ENCODE measurements around the gene TAAR1. TPM values are rescaled to one million over a fixed set of nuclear protein-coding genes. Genes with fewer than 3 reads are reported as not detected.
"Not testable (repeated sequence)": the region's sequence is repeated elsewhere in the genome, so short reads cannot be mapped to it uniquely, and the experiment has no call there.

TAAR1 gene, protein sequence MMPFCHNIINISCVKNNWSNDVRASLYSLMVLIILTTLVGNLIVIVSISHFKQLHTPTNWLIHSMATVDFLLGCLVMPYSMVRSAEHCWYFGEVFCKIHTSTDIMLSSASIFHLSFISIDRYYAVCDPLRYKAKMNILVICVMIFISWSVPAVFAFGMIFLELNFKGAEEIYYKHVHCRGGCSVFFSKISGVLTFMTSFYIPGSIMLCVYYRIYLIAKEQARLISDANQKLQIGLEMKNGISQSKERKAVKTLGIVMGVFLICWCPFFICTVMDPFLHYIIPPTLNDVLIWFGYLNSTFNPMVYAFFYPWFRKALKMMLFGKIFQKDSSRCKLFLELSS
- not detected for total RNA-seq
- polyA plus RNA-seq (2013, experiment 1 of 2): not detected
- polyA plus RNA-seq (2013, experiment 2 of 2): not detected
- 0 to 0.10 (median 0) reads per million in 172 experiments for total RNA-seq

DNA sequence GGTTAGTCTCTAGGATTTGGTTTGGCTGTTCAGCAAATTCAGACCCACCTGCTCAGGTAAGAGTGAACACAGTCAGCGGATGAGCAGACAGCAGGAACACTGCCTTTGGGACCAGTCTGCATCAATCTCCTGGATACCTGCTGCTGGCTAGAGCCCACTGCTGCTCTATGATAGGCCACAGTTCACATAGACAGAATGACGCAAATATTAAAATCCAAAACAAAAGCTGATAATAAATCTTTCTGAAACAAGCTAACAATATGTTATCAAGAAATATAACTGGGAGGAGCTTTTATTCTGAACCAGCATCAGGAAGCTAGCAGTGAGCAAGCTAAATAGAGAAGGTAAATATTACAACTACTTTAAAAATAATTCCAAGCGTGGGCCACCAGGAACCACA lies at the start of gene TAAR1:
TAAR1 (minus strand) TSS at position 101 of the 400 bp plus-strand sequence. CDS start 13,179 bp downstream, outside the sequence.
- ChIA-PET POLR2A (no interaction called here), CTCF (interaction anchor here (0.6 kb wide), 1 partner anchor 507 kb away, joined by 3 read pairs; no protein-coding TSS in a partner anchor)
- Mint-ChIP-seq H3K4me1 (ENCODE audit: low read depth) (no peaks in the 10 kb centered on the region), H3K36me3 (ENCODE audit: low read depth) (no peaks in the 10 kb centered on the region), H3K27ac (no peak within 1 kb of the TSS), H3K4me3 (no peak within 1 kb of the TSS), H3K9me3 (no peaks in the 10 kb centered on the region), H3K27me3 (no peaks in the 10 kb centered on the region)
- H3K36me3 ChIP-seq (ENCODE audit: insufficient read depth, low read length): no peaks in the 10 kb centered on the region
- TF ChIP-seq, protein P1, sequence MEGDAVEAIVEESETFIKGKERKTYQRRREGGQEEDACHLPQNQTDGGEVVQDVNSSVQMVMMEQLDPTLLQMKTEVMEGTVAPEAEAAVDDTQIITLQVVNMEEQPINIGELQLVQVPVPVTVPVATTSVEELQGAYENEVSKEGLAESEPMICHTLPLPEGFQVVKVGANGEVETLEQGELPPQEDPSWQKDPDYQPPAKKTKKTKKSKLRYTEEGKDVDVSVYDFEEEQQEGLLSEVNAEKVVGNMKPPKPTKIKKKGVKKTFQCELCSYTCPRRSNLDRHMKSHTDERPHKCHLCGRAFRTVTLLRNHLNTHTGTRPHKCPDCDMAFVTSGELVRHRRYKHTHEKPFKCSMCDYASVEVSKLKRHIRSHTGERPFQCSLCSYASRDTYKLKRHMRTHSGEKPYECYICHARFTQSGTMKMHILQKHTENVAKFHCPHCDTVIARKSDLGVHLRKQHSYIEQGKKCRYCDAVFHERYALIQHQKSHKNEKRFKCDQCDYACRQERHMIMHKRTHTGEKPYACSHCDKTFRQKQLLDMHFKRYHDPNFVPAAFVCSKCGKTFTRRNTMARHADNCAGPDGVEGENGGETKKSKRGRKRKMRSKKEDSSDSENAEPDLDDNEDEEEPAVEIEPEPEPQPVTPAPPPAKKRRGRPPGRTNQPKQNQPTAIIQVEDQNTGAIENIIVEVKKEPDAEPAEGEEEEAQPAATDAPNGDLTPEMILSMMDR (IDR thresholded peaks at IDR 0.05): no peak
- no peaks in the 10 kb centered on the region for H3K27me3 ChIP-seq (ENCODE audit: control insufficient read depth in 1 of 2, insufficient read depth in 2 of 2, low read length in 2 of 2)
- no peaks in the 10 kb centered on the region for H3K9me3 ChIP-seq (ENCODE audit: control insufficient read depth in 1 of 2, insufficient read depth in 1 of 2, low read length in 2 of 2)
- no peaks in the 10 kb centered on the region for H3K4me1 ChIP-seq (ENCODE audit: insufficient read depth, low read length)
- H3K27ac ChIP-seq (ENCODE audit: low read depth in 1 of 2, low read length in 2 of 2): no peak within 1 kb of the TSS
- no peak for DNase-seq
- ATAC-seq (ENCODE audit: poor library complexity): no peak
- intact Hi-C loops (cut with DNase I, micrococcal nuclease): no loop called here
- H3K4me3 ChIP-seq (ENCODE audit: low read length): no peak within 1 kb of the TSS

GRCh38 chr6:132708771-132709170 lies 49.8 kb upstream of the TAAR1 start:
- Mint-ChIP-seq H3K4me1 (ENCODE audit: low read depth) (no peaks in the 10 kb centered on the region), H3K36me3 (ENCODE audit: low read depth) (no peaks in the 10 kb centered on the region), H3K27ac (no peak overlapping the region), H3K27me3 (peaks cover 19% of the 10 kb centered on the region), H3K9me3 (peaks cover 14% of the 10 kb centered on the region), H3K4me3 (no peak overlapping the region)
- Histone ChIP-seq H3K27ac (ENCODE audit: low read depth in 1 of 2, low read length in 2 of 2) (no peak overlapping the region), H3K27me3 (ENCODE audit: control insufficient read depth in 1 of 2, insufficient read depth in 2 of 2, low read length in 2 of 2) (peaks cover 0 to 9% of the 10 kb centered on the region in 2 experiments), H3K9me3 (ENCODE audit: control insufficient read depth in 1 of 2, insufficient read depth in 1 of 2, low read length in 2 of 2) (no peaks in the 10 kb centered on the region), H3K4me1 (ENCODE audit: insufficient read depth, low read length) (no peaks in the 10 kb centered on the region), H3K36me3 (ENCODE audit: insufficient read depth, low read length) (no peaks in the 10 kb centered on the region), H3K4me3 (ENCODE audit: low read length) (no peak overlapping the region)
- DNase-seq: no peak
- intact Hi-C loops (cut with DNase I, micrococcal nuclease): no loop called here
- POLR2A ChIA-PET: no interaction called here
- CTCF ChIA-PET: no interaction called here
- TF ChIP-seq, protein P1 (IDR thresholded peaks at IDR 0.05): no peak
- ATAC-seq (ENCODE audit: poor library complexity): no peak

GRCh38 chr6:132708002-132708401 lies 49.0 kb upstream of the TAAR1 start:
- Histone ChIP-seq H3K4me1 (ENCODE audit: insufficient read depth, low read length) (no peaks in the 10 kb centered on the region), H3K9me3 (ENCODE audit: control insufficient read depth in 1 of 2, insufficient read depth in 1 of 2, low read length in 2 of 2) (no peaks in the 10 kb centered on the region), H3K27ac (ENCODE audit: low read depth in 1 of 2, low read length in 2 of 2) (no peak overlapping the region), H3K27me3 (ENCODE audit: control insufficient read depth in 1 of 2, insufficient read depth in 2 of 2, low read length in 2 of 2) (peaks cover 0 to 9% of the 10 kb centered on the region in 2 experiments), H3K36me3 (ENCODE audit: insufficient read depth, low read length) (no peaks in the 10 kb centered on the region), H3K4me3 (ENCODE audit: low read length) (no peak overlapping the region)
- TF ChIP-seq, protein P1 (IDR thresholded peaks at IDR 0.05): no peak
- intact Hi-C loops (cut with DNase I, micrococcal nuclease): no loop called here
- peaks cover 19% of the 10 kb centered on the region for H3K27me3 Mint-ChIP-seq
- no peak overlapping the region for H3K4me3 Mint-ChIP-seq
- H3K27ac Mint-ChIP-seq: no peak overlapping the region
- ATAC-seq (ENCODE audit: poor library complexity): no peak
- H3K36me3 Mint-ChIP-seq (ENCODE audit: low read depth): no peaks in the 10 kb centered on the region
- no peak for DNase-seq
- H3K9me3 Mint-ChIP-seq: peaks cover 14% of the 10 kb centered on the region
- H3K4me1 Mint-ChIP-seq (ENCODE audit: low read depth): no peaks in the 10 kb centered on the region
- POLR2A ChIA-PET: no interaction called here
- CTCF ChIA-PET: no interaction called here

- POLR2A ChIA-PET: not testable (repeated sequence)
Measured at GRCh38 chr6:132706756-132707155, 47.8 kb upstream of the TAAR1 start.

More at GRCh38 chr6:132706756-132707155, 47.8 kb upstream of the TAAR1 start:
- intact Hi-C loops (cut with DNase I, micrococcal nuclease); ATAC-seq (ENCODE audit: poor library complexity); H3K9me3 ChIP-seq (ENCODE audit: control insufficient read depth in 1 of 2, insufficient read depth in 1 of 2, low read length in 2 of 2); DNase-seq; H3K4me3 ChIP-seq (ENCODE audit: low read length); CTCF ChIA-PET; H3K4me3 Mint-ChIP-seq; H3K27ac ChIP-seq (ENCODE audit: low read depth in 1 of 2, low read length in 2 of 2); H3K4me1 ChIP-seq (ENCODE audit: insufficient read depth, low read length); H3K36me3 ChIP-seq (ENCODE audit: insufficient read depth, low read length); H3K4me1 Mint-ChIP-seq (ENCODE audit: low read depth); H3K27ac Mint-ChIP-seq; H3K36me3 Mint-ChIP-seq (ENCODE audit: low read depth): not testable (repeated sequence)
- Mint-ChIP-seq H3K27me3 (peaks cover 27% of the 10 kb centered on the region), H3K9me3 (peaks cover 14% of the 10 kb centered on the region)
- peaks cover 8 to 15% of the 10 kb centered on the region in 2 experiments for H3K27me3 ChIP-seq (ENCODE audit: control insufficient read depth in 1 of 2, insufficient read depth in 2 of 2, low read length in 2 of 2)

Data from CD4-positive, alpha-beta T cell (primary cell).